SHP77 treated with DMSO at 0.1 percent for 48 hours (cell line): ENCODE results near the gene CRMP1.

Experiments
- DNase-seq: peaks from one replicate; lab custom pipeline; 2025; lab: John Stamatoyannopoulos, UW

Gene CRMP1

DNA sequence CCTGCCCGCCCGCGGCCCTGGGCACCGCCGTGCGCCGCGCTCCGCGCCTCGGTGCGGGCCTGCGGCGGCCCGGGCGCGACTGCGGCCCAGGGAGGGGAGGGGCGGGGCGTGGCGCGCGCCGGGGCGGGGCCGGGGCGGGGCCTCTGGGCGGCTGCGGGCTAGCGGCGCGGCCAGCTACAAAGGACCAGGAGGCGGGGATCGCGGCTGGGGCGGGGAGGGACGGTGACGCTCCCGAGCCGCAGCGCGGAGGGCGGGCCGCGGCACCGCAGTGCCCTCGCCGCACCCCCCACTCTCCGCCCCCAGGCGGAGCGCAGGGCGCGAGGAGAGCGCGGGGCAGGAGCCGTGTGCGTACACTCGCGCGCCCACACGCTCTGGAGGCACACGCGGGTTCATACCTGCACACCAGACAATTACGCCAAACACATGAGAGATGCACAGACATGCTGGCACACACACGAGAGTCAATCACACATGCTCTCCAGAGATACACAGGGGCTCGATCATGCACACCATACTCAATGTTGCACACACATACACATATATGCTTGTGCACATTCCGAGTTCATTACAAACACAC is at the start of gene CRMP1:
TSS of gene CRMP1 (minus strand) at position 83 of the 577 bp plus-strand sequence. CDS start 117 bp downstream, outside the sequence.
- no peak for DNase-seq

DNA sequence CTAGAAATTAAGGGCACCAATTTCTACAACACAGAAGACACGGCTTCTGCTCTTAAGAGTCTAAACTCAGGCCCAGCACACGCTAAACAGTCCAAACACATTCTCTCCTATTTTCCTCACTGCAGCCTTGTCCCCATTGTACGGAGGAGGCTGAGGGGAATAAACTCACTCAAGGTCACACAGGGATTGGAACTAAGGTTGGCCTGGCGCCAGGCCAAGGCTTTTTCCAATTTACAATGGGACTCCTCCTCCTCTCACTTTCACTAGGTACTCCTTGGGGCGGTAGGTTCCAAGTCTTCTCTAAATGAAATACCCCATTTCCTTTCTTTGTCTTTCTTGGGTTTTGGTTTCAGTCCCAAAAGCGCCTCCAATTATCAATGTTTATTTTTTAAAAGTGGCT is 48.7 kb upstream of the CRMP1 start:
- no peak for DNase-seq

DNA sequence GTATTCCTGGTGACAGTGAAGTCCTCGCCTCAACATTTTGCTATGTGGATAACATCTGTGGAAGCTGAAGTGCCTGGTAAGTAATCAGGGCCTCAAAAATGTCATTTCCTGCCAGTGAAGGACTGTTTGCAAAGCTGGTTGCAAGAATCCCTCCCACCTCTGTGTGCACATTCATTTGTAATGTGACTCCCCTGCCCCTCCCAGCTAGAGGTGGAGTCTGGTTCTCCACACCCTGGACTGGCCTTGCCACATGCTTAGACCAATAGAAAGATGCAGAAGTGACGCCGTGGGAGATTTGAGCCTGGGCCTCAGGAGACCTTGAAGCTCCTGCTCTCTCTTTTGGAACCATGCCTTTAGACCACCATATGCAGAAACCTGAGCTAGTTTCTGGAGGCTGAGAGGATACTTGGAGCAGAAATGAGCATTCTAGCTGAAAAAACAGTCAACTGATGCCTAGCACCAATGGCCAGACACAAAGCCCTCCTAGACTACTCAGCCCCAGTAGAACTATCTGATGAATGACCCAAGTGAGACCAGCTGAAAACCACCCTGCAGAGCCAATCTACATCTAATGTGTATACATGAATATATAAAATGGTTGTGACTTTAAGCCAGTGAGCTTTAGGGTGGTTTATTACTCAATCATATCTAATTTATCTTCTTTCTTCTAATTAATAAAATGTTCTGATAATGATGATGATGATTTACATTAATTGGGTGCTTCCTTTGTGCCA is 47.8 kb upstream of the CRMP1 start:
- DNase-seq, result peak; percentile 69

DNA sequence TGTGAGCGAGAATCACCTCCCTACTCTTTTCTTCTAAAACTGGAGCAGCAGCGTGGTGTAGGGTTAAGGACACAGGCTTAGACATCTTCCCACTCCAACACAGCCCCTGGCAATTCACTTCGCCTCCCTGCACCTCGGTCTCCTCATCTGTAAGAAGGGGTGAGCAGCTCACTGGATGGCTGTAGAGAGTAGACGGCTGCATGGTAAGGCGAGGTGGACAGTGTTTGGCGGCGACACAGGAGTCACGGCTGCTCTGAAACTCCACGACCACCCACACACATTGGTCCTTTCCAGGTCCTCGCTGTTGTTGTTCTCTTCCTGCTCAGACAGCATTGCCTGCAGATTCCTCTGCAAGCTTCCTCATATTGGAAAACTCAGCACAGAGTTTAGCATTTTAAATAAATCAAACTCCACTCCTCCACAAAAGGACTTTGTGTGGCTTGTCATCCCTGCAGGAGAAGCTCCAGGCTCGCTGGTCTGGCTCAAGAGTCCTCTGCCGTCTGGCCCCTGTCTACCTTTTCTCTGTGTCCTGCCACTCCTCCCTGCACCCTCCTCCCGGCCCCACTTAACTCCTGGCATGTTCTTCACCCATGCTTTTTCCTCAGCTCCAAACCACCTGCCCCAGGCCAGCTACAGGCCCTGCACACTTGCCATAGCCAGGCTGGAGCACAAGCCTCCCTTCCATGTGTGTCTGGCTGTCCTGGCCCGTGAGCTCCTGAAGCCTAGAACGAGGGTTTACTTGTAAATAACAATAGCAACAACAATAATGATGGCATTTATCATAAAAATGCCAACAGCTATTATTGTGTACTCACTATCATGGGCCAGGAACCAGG is 41.3 kb upstream of the CRMP1 start:
- DNase-seq, result no peak

DNA sequence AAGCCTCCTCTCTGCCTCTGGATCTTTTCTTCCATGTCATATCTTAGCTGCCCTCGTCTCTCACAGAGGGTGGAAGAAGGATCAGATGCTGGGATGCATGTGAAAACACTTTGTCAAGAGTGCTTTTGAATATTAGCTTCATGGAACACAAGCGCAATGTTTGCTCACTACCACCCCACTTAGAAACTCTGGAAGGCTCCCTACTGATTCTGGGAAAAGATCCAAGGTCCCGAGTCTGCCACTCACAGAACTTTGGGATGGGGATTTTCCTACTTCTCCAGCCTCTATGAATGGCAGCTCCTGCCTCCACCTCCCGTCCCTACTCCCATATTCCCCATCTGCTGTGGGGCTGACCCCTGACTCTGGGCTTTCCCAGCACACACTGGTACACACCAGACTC is 40.2 kb upstream of the CRMP1 start:
- no peak for DNase-seq

DNA sequence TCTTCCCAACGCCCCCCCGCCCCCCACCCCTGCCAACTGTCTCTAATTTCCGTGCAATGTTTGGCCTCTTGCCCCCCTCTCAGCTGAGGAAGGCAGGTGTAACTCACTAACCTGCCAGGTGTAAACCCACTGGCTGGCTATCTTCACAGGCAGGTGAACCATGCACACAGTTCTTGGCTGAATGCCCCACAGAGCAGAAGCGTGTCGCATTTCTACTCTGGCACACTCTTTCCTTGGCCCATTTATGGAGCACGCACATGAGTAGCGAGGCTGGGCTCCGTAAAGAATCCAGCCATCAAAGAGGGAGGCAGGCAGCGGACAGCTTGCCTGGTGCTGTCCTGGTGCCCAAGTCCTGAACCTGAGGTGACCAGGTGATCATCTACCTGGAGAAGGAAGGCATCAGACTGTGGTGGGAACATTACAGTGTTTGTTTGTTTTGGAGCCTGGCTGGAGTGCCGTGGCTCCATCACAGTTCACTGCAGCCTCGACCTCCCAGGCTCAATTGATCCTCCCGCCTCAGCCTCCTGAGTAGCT is 39.2 kb upstream of the CRMP1 start:
- DNase-seq, result no peak

DNA sequence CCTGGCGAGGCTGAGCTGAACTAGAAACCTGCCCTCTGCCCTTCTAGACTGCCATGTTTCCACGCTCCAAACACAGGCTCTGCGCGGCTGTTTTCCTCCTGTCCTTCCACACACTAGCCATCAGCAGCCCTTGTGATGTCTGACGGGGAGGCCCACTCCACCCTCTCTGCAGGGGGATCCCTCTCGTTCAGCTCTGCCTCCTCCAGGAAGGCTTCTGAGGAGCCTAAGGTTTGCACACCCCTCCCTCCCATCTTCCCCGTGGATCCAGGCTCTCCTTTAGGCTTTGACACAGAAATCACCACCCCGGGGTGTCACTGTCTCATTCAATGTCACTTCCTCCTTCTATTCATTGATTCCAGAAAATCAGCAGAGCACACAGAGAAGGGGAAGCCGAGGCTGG is 38.6 kb upstream of the CRMP1 start:
- no peak for DNase-seq

DNA sequence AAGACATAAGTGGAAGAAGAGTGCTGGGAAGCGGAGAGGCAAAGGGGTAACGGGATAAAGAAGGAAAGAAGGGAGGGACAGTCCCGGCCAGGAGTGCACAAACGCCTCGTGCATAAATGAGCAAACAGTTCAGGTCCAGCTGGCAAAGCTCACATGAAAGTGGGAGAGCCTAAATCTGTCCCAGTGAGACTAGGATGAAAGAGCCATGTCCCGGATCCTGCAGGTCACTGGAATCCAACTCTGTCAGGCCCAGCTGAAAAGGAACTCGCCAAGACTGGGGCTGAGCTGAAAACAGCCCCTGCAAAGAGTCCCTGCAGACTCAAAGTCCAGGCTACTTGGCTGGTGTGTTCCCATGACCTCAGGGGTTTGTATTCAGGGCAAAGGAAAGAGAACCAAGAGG is 38.0 kb upstream of the CRMP1 start:
- DNase-seq, result no peak

DNA sequence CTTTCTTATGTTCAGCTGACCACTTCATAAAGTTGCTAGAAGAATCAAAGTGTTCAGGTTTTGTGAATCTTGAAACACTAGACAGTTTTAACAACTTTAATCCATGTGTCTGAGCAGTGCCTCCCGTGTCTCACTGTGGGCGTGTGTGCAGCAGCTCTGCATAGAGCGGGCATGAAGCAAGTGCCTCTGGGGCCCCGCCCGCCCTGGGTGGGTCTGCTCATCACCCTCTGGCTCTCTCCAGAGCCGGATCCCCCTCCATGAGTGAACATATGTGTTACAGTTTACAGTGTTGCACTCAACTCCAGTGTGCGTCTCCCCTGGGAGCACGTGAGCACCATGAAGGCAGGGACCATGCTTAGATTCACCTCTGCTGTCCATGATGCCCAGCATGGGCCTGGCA is 37.6 kb upstream of the CRMP1 start:
- no peak for DNase-seq

DNA sequence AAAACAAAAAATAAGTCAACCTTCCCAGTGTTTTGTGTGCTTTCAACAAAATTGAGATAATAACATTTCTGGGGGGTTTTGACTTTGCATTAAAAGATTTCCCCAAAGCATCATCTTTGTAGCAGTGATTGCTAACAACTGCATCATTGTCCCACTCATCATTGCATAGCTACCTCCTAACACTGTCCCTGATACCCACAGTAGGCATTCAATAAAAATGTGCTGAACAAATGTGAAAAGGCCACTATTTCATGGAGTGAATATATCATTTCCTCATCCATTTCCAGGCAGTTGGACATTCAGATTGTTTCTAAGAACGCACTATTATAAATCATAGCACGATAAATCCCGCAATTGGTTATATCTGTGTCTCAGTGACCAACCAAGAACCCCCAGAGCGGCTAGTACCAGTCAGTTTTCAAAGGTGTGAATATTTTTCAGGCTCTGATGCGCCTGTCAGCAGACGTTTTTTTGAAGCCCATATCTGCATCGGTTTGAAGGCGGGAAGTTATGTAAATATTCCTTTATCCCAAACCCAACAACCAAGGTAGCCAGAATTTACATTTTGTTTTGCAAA is 36.0 kb upstream of the CRMP1 start:
- DNase-seq, result no peak

DNA sequence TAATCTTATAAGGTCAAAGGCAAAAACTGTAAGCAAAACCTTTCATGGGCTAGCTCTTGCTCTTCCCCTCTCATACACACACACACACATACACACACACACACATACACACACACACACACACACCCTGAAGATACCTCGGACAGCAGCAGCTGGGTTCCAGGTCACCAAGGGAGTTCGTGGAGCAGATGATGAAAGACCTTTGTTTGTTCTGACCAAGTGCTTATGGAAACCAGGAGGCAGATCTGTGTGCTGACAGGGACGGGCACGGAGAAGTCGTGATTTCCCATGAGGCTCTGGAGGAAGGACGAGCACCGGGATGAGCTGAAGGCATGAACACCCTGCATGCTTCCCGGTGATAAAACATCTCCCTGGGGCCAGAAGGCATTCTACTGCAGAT is 35.4 kb upstream of the CRMP1 start:
- DNase-seq, result peak; percentile 39

DNA sequence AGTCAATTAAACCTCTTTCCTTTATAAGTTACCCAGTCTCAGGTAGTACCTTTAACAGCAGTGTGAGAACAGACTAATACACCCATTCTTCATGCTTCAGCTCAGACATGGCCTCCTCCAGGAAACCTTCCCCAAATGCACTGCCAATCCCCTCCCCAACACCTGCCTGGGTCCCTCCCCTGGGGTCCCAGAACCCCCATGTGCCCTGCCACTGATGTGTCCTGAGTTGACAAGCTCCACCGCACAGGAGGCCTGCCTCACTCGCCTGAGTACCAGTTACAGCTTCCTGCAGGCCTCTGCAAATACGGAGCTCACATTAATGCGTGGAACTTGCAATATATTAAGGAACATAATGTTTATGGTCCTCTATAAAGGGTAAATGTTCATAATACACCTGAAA is 34.9 kb upstream of the CRMP1 start:
- no peak for DNase-seq

DNA sequence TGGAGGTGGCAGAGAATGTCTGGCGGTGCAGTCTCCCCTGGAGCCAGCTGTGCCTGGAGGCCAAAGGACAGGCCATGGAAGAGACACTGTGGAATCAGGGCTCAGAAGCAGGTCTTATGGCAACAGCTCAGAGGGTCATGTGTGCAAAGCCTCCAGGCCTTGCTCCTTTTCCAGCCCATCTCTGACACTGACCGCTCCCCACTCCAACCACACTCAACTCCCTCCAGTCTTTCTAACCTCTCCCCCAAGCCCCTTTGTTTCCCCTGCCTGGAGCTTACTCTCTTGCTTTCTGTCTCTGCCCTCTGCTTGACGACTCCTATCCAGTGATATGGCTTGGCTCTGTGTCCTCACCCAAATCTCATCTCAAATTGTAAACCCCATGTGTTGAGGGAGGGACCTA is 34.2 kb upstream of the CRMP1 start:
- DNase-seq, result no peak

DNA sequence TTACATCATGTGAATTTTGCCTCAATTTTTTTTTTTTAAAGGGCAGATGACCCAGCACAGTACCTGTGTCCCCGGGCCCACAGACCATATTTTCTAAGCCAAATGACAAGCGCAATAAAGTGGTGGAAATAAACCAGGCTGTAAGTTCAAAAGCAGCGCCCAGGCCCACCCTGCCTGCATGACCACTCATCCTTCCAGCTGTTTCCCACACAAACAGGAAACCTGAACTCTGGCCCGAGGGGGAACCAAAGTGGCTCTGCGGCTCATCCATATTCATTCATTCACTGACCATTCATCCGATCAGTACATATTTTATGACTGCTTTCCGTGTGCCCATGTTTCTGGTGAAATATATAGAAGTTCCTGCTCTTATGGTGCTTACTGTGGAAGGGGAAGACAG is 33.7 kb upstream of the CRMP1 start:
- DNase-seq, result no peak

DNA sequence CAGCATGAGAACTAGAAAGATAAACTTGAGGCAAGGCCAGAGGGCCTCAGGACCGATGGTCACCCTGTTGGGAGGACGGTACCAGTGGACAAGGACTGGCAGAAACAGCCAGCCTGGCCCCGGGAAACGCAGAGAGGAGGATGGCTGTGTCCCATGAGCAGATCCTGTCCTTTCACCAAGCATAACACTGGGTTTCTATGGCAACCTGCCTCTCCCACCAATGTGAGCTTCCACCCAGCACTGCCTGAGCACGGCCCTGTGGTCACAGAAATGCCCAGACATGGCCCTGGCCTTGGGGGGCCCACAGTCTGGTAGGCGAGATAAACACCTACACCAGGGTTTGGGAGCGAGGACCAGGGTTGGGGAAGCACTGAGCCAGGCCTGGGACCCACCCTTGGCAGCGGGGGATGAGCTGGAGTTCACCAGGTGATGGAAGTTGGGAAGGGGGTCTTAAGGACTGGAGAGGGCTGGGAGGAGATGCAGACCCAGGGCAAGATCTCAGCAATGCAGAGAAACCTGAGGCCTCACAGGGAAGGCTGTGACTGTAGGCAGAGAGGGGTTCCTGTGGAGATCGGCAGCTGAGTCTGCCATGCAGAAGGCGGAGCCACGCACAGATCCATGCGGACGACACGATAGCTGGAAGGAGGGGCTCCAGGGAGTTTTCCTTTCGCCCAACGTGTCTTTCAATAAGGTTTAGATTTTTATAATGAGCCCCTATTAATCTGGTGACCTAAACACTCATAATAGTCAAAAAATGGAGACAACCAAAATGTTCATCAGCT is 32.7 kb upstream of the CRMP1 start:
- no peak for DNase-seq

DNA sequence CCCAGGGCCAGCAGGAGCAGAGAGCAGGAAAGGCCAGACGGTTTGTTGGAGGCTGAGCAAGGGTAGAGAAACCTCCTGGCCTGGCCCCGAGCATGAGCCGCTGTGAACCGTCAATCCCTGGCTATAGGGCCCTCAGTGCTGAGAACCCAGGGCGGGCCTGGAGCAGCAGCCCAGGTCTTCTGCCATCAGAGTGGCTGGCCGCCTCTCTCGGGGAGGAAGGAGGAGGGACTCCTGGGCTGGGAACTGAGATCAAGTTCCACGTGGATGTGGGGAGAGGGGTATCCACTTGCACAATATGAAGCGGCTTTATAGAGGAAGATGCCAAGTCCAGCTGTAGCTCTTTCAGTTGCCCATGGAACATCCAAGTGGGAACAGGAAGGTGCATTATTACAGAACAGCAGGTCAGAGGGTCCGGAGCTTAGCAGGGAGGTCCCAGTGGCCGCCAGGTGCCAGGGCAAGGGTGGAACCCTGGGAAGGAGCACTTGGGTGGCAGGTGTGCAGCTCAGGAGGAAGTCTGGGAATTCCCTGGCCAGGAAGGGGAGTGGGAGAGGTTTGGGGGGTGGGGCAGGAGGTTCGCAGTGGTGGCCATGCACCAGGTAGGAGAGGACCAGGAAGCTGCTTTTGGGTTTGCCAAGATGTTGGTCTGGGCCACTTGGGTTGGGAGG is 31.7 kb upstream of the CRMP1 start:
- DNase-seq, result no peak

DNA sequence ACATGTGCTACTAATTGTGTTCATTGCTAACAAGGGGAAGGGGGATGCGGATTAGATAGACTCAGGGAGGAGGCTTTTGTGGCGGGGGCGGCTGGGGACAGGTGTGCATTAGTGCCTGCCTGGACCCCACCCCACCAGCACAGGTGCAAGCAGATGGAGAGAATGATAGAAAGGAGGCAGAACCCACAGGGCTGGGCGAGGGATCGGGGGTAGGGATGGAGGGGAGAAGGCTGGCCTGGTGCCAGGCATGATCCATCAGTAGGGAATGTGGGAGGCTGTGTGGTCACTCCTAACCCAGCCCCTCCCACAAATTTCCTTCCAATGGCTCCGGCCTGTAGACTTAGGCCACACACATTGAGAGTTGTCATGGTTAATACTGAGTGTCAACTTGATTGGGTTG is 30.5 kb upstream of the CRMP1 start:
- DNase-seq, result no peak

DNA sequence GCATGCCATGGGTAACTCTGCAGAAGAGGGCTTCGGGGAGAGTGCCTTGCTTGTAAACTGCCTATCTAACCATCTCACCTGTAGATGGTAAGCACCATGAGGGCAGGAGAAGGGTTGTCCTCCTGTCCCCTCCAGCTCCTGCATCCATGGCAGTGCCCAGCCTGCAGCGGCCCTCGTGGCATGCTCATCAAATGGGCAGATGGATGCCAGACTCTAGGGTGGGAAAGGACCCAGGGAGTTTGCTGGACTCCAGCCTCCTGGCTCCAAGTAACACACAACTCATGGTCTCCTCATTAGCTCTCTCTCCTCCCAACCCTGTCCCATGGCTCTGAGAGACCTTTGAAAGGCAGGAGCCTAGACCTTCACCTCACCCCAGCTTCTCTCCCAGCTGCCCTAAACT is 29.7 kb upstream of the CRMP1 start:
- no peak for DNase-seq

DNA sequence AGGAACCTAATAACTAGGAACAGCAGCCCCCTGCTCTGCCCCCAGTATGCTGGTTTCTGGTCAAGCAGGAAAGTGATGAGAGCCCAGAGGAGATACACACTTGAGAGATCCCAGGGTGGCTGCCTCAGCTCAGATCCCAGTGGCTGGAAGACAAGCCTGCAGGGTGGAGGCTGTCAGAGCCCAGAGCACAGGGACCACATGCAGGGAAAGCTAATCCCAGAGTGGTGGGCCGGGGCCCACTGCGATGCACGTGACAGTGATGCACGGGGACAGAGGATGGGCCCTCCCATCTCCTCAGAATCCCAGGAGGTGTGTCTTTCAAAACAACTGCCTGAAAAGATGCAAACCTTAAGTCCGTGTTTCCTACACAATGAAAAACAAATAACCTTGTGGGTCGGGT is 29.1 kb upstream of the CRMP1 start:
- DNase-seq, result no peak

DNA sequence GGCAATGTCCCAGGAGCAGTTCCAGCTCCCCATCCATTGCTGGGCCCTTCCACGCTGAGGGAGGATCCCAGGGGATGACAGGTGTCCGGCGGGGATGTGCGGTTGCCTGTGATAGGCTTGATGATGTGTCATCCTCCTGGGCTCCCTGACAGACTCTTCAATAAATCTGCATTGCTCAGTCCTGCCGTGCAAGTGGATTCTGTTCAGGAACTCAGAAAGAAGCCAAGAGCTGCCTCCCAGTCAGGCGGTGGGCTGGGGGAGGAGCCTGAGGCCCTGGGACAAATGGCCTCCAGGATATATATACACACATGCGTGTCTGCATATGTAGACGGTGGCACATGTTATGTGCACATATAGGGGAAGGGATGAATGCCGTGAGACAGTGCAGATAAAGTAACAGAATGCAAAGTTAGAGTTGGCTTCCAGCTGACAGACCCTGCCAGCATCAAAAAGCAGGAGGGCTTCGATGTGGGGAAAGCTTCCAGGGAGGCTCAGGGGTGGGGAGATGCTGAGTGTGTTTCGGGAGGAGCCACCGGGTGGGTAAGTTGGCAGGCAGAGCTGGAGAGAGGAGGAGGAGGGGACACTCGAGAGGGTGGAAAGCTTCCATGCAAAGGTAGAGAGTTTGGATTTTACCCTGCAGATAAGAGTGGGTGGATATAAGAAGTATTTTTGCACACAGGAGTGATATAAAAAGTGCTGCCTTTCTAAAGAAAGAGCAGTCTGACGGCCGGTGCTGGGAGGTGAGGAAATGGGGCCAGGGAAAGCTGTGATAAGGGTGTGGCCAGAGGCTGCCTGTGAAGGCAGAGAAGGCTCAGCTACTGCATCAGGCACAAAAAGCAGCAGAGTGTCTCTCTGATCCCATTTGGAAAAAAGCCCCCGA is 28.5 kb upstream of the CRMP1 start:
- no peak for DNase-seq
